ENCODE results near the gene LRRC7. TPM values are rescaled to one million over a fixed set of nuclear protein-coding genes. Genes with fewer than 3 reads are reported as not detected.

Gene LRRC7
- total RNA-seq, 4 donors from 2014 or later, result 11.1 to 21.3 (median 14.1) TPM

GRCh38 chr1:70156529-70157120 is 588.9 kb downstream of the LRRC7 start:
- no peak for TF ChIP-seq EP300 (IDR thresholded peaks at IDR 0.05)
- no peak for TF ChIP-seq POLR2A (IDR thresholded peaks at IDR 0.05)
- no peaks in the 10 kb centered on the region for H3K27me3 ChIP-seq
- no peaks in the 10 kb centered on the region for H3K4me1 ChIP-seq
- no peak overlapping the region for H3K4me3 ChIP-seq
- H3K36me3 ChIP-seq, result peaks cover 0 to 41% (median 0%) of the 10 kb centered on the region in 3 donors
- H3K27ac ChIP-seq, result no peak overlapping the region
- DNase-seq (ENCODE audit: low spot score in 2 of 2), result no peak
- no peaks in the 10 kb centered on the region for H3K9me3 ChIP-seq
- 82 to 85% methylated on average over 5 of the region's 5 CpGs for WGBS, 2 donors

- H3K9me3 ChIP-seq, result no peaks in the 10 kb centered on the region
- DNase-seq (ENCODE audit: low spot score in 2 of 2), result no peak
- H3K27me3 ChIP-seq, result no peaks in the 10 kb centered on the region
- 93 to 95% methylated on average over 4 of the region's 4 CpGs for WGBS, 2 donors
- no peak overlapping the region for H3K4me3 ChIP-seq
- no peak for TF ChIP-seq POLR2A (IDR thresholded peaks at IDR 0.05)
- no peak for TF ChIP-seq EP300 (IDR thresholded peaks at IDR 0.05)
- no peak for TF ChIP-seq CTCF (IDR thresholded peaks at IDR 0.05)
- H3K4me1 ChIP-seq, result no peaks in the 10 kb centered on the region
- H3K27ac ChIP-seq, result no peak overlapping the region
- peaks cover 0 to 45% (median 0%) of the 10 kb centered on the region in 3 donors for H3K36me3 ChIP-seq
Observed at GRCh38 chr1:70164350-70164749, 596.6 kb downstream of the LRRC7 start.

GRCh38 chr1:70168283-70168682 is 600.6 kb downstream of the LRRC7 start:
- Histone ChIP-seq H3K9me3 (no peaks in the 10 kb centered on the region), H3K27me3 (no peaks in the 10 kb centered on the region), H3K4me3 (no peak overlapping the region), H3K4me1 (no peaks in the 10 kb centered on the region), H3K36me3 (peaks cover 0 to 31% (median 7%) of the 10 kb centered on the region in 3 donors), H3K27ac (no peak overlapping the region)
- no peak for DNase-seq (ENCODE audit: low spot score in 2 of 2)
- TF ChIP-seq POLR2A (IDR thresholded peaks at IDR 0.05) (no peak), CTCF (IDR thresholded peaks at IDR 0.05) (no peak), EP300 (IDR thresholded peaks at IDR 0.05) (no peak)

GRCh38 chr1:70169018-70169839 is 601.5 kb downstream of the LRRC7 start:
- no peak overlapping the region for H3K27ac ChIP-seq
- H3K36me3 ChIP-seq, result peaks cover 0 to 22% (median 7%) of the 10 kb centered on the region in 3 donors
- WGBS, 2 donors, result 87 to 91% methylated on average over 5 of the region's 5 CpGs
- H3K4me1 ChIP-seq, result no peaks in the 10 kb centered on the region
- no peak for DNase-seq (ENCODE audit: low spot score in 2 of 2)
- H3K9me3 ChIP-seq, result no peaks in the 10 kb centered on the region
- H3K27me3 ChIP-seq, result no peaks in the 10 kb centered on the region
- H3K4me3 ChIP-seq, result no peak overlapping the region
- TF ChIP-seq POLR2A (IDR thresholded peaks at IDR 0.05) (no peak), EP300 (IDR thresholded peaks at IDR 0.05) (no peak), CTCF (IDR thresholded peaks at IDR 0.05) (no peak)

GRCh38 chr1:70171512-70171911 is 603.8 kb downstream of the LRRC7 start:
- DNase-seq (ENCODE audit: low spot score in 2 of 2), result no peak
- no peaks in the 10 kb centered on the region for H3K9me3 ChIP-seq
- 92 to 100% methylated on average over 1 of the region's 1 CpG for WGBS, 2 donors
- H3K36me3 ChIP-seq, result peaks cover 0 to 34% (median 7%) of the 10 kb centered on the region in 3 donors
- no peaks in the 10 kb centered on the region for H3K4me1 ChIP-seq
- no peak overlapping the region for H3K27ac ChIP-seq
- TF ChIP-seq EP300 (IDR thresholded peaks at IDR 0.05), result no peak
- no peak overlapping the region for H3K4me3 ChIP-seq
- H3K27me3 ChIP-seq, result no peaks in the 10 kb centered on the region
